Hypothalamus (tissue), 51 donors: ENCODE measurements around the gene NUP210L.
"Not testable (repeated sequence)": the region's sequence is repeated elsewhere in the genome, so short reads cannot be mapped to it uniquely, and the experiment has no call there.

Experiments used
- DNase-seq, 51 donors: peaks; one replicate each; lab custom pipeline; 2025; lab: John Stamatoyannopoulos, UW

Gene NUP210L

GRCh38 chr1:154104433-154105082 lies 50.3 kb downstream of the NUP210L start:
- DNase-seq = no peak

GRCh38 chr1:154100141-154100540 lies 54.7 kb downstream of the NUP210L start:
- not testable (repeated sequence) for DNase-seq

- no peak for DNase-seq
Observed at GRCh38 chr1:154097873-154098272, 57.0 kb downstream of the NUP210L start.

- DNase-seq = no peak
Observed at GRCh38 chr1:154095456-154096060, 59.3 kb downstream of the NUP210L start.

GRCh38 chr1:154094411-154094810 lies 60.5 kb downstream of the NUP210L start:
- DNase-seq = no peak

GRCh38 chr1:154093699-154094098 lies 61.2 kb downstream of the NUP210L start:
- DNase-seq = no peak

- DNase-seq = no peak
Observed at GRCh38 chr1:154091706-154092105, 63.2 kb downstream of the NUP210L start.

GRCh38 chr1:154087574-154087973 lies 67.3 kb downstream of the NUP210L start:
- DNase-seq = no peak

GRCh38 chr1:154083057-154083456 lies 71.8 kb downstream of the NUP210L start:
- DNase-seq = not testable (repeated sequence)

- DNase-seq = no peak
Observed at GRCh38 chr1:154081386-154082126, 73.3 kb downstream of the NUP210L start.

- DNase-seq = no peak
Observed at GRCh38 chr1:154076413-154076812, 78.5 kb downstream of the NUP210L start.

- DNase-seq = no peak
Observed at GRCh38 chr1:154075746-154076145, 79.1 kb downstream of the NUP210L start.

GRCh38 chr1:154062309-154062708 lies 92.6 kb downstream of the NUP210L start:
- DNase-seq = no peak

GRCh38 chr1:154047436-154047835 lies 107.4 kb downstream of the NUP210L start:
- DNase-seq = not testable (repeated sequence)

- DNase-seq = not testable (repeated sequence)
Observed at GRCh38 chr1:154033697-154034096, 121.2 kb downstream of the NUP210L start.

GRCh38 chr1:154019940-154020339 lies 134.9 kb downstream of the NUP210L start:
- DNase-seq = no peak

GRCh38 chr1:154019269-154019668 lies 135.6 kb downstream of the NUP210L start:
- no peak for DNase-seq

- DNase-seq = no peak
Observed at GRCh38 chr1:154014154-154014907, 140.5 kb downstream of the NUP210L start.

GRCh38 chr1:154012543-154012942 lies 142.3 kb downstream of the NUP210L start:
- DNase-seq = not testable (repeated sequence)

- DNase-seq = no peak
Observed at GRCh38 chr1:154012129-154012528, 142.7 kb downstream of the NUP210L start.

GRCh38 chr1:154006136-154006535 lies 148.7 kb downstream of the NUP210L start:
- no peak for DNase-seq
